K562 (cell line): ENCODE measurements around the gene GCH1. TPM values are rescaled to one million over a fixed set of nuclear protein-coding genes. Genes with fewer than 3 reads are reported as not detected.
A peak's percentile ranks its signal among the peaks of the same experiment; 100 is the strongest.

Experiments used
- BHLHE40 ChIP-seq: IDR thresholded peaks from 2 replicates; pipeline ENCODE4 v1.6.1; 2011; ENCODE audit warnings: low read length, improper control_type of control experiment
- FUS ChIP-seq: fragments of 200-400 bp; formaldehyde crosslinking; optimal IDR thresholded peaks from 2 replicates; pipeline ENCODE3; 2017; ENCODE audit warnings: low read depth, low read length
- MAZ ChIP-seq, 2 experiments: fragments of 450-650 bp in 1 of 2; sonication (generic) in 1 of 2; formaldehyde crosslinking; IDR thresholded peaks in 1 of 2; conservative IDR thresholded peaks in 1 of 2; 2 replicates each; pipeline versions ENCODE4 v1.4.0 to v1.5.0; 2020; ENCODE audit warnings: mild to moderate bottlenecking in 1 of 2, missing genetic modification reagents in 1 of 2
- PCBP1 ChIP-seq: fragments of 200-400 bp; formaldehyde crosslinking; IDR thresholded peaks from 2 replicates; pipeline ENCODE4 v1.6.1; 2018; ENCODE audit warnings: mild to moderate bottlenecking, low read depth, low read length; ENCODE audit not compliant: poor library complexity, severe bottlenecking
- RAD21 ChIP-seq, 2 experiments: fragments of 250-450 bp in 1 of 2; fragments of 450-650 bp in 1 of 2; sonication (Bioruptor Pico) in 1 of 2; formaldehyde crosslinking in 1 of 2; IDR thresholded peaks in 1 of 2; conservative IDR thresholded peaks in 1 of 2; 2 replicates each; pipeline versions ENCODE4 v1.4.0 to v1.8.0; 2020 to 2022; ENCODE audit warnings: mild to moderate bottlenecking in 2 of 2, moderate library complexity in 1 of 2
- RB1 ChIP-seq: fragments of 450-650 bp; IDR thresholded peaks from 2 replicates; pipeline ENCODE4 v1.6.1; 2017; ENCODE audit warnings: low read depth, mild to moderate bottlenecking
- SRSF7 ChIP-seq: fragments of 200-400 bp; formaldehyde crosslinking; optimal IDR thresholded peaks from 2 replicates; pipeline ENCODE3; 2017; ENCODE audit warnings: mild to moderate bottlenecking, low read depth, low read length
- STAG1 ChIP-seq: sonication (generic); formaldehyde crosslinking; IDR thresholded peaks from 2 replicates; pipeline ENCODE4 v1.5.0; 2020; ENCODE audit warnings: missing genetic modification reagents, borderline replicate concordance
- WHSC1 ChIP-seq: IDR thresholded peaks from one replicate; pipeline ENCODE4 v1.6.1; 2012; ENCODE audit warnings: low read length, control low read depth, inconsistent platforms
- ZNF551 ChIP-seq: fragments of 250-450 bp; sonication (Bioruptor Pico); IDR thresholded peaks from 2 replicates; pipeline ENCODE4 v1.5.0; 2021; ENCODE audit warnings: mild to moderate bottlenecking, moderate library complexity
- polyA plus RNA-seq, 8 experiments: library from polyadenylated mRNA; depleted of rRNA in 4 of 8; stranded (reverse) in 5 of 8; unstranded in 3 of 8; fragments of >200 nt; fragmentation: Nextera tagmentation in 2 of 8; fragmentation: Illumina TruSeq in 1 of 8; extraction: Ambion mirVana in 2 of 8; extraction: Trizol in 1 of 8; gene quantifications; 2 replicates each; pipeline versions ENCODE4 v1.2.1 to v1.2.3, GENCODE V29; 2011 to 2014; ENCODE audit warnings: inconsistent platforms in 1 of 8, missing spikeins in 1 of 8
- total RNA-seq, 7 experiments: library from RNA; depleted of rRNA in 6 of 7; stranded (reverse); fragments of >200 nt in 6 of 7; fragmentation: Illumina TruSeq in 2 of 7; extraction: Trizol in 2 of 7; gene quantifications; 2 replicates each; pipeline versions ENCODE4 v1.2.1 to v1.2.3, GENCODE V29; 2011 to 2021; ENCODE audit warnings: low replicate concordance in 1 of 7
- TF ChIP-seq, protein P1 (sequence below), 3 experiments: IDR thresholded peaks in 2 of 3; conservative IDR thresholded peaks in 1 of 3; 2 replicates each; pipeline ENCODE4 v1.5.1; 2011 to 2012; ENCODE audit warnings: low read length in 3 of 3, mild to moderate bottlenecking in 3 of 3, control low read depth in 2 of 3, improper control_type of control experiment in 1 of 3, inconsistent platforms in 1 of 3, low read depth in 1 of 3, mixed read lengths in 1 of 3, moderate library complexity in 1 of 3; ENCODE audit not compliant: insufficient read depth in 2 of 3
- TF ChIP-seq, protein P2 (sequence below): sonication (generic); formaldehyde crosslinking; IDR thresholded peaks from 2 replicates; pipeline ENCODE4 v1.8.1; 2023; ENCODE audit warnings: mild to moderate bottlenecking, missing genetic modification reagents
- TF ChIP-seq, protein P3 (sequence below), 2 experiments: fragments of 450-650 bp; formaldehyde crosslinking in 1 of 2; IDR thresholded peaks; 2 replicates each; pipeline versions ENCODE4 v1.4.0 to v1.6.1; 2014 to 2020; ENCODE audit warnings: mild to moderate bottlenecking in 2 of 2, borderline replicate concordance in 1 of 2, low read depth in 1 of 2

GCH1 gene
- total and polyA plus RNA-seq, 9 of the 15 experiments (the other 6 are each of a cell fraction or from before 2014, with no cell fraction given): 3.9 to 13.1 (median 6.5) TPM

DNA sequence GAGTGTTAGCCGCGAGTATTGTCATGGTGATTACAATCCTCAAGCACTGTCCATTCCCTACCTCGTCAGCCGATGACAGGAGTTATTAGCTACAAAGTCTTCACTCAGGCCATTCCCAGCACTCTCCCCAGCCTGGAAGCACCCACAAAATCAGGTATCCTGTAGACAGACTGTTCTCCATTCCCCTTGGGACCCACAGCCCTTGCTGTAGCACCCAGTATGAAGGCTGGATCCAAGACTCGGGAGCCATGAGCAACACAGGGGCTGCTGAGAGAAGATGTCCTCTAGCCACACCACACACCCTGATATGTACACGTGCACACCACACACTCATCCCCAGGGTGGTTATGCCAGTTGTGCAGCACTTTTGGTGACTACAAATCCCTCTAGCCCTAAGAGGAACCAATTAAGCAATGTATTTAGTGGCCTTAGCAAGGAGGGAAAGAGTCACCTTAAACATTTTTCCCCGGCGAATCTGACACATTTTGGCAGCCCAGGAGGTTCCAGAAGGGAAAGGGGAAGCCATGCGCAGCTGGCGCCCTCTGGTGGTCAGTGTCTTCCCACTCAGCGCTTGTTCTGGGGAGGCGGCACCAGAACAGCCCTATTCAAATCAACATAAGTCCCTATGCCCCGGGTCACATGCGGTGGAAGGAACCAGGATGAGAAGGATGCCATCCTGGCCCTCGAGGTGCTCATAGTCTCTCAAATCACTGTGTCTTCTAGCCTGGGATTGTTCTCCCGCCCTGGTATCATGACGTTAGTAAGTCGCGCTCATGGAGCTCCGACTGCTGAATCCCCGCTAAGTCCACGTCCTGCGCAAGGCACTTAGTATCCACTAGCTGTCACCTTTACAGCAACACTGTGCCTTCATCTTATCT, 96.9 kb downstream of the GCH1 start (continued):
- TF ChIP-seq, protein P1, sequence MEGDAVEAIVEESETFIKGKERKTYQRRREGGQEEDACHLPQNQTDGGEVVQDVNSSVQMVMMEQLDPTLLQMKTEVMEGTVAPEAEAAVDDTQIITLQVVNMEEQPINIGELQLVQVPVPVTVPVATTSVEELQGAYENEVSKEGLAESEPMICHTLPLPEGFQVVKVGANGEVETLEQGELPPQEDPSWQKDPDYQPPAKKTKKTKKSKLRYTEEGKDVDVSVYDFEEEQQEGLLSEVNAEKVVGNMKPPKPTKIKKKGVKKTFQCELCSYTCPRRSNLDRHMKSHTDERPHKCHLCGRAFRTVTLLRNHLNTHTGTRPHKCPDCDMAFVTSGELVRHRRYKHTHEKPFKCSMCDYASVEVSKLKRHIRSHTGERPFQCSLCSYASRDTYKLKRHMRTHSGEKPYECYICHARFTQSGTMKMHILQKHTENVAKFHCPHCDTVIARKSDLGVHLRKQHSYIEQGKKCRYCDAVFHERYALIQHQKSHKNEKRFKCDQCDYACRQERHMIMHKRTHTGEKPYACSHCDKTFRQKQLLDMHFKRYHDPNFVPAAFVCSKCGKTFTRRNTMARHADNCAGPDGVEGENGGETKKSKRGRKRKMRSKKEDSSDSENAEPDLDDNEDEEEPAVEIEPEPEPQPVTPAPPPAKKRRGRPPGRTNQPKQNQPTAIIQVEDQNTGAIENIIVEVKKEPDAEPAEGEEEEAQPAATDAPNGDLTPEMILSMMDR (IDR thresholded peaks at IDR 0.05 in 2 of 3, conservative IDR thresholded peaks at IDR 0.05 in 1 of 3; ENCODE audit: insufficient read depth in 2 of 3, low read depth in 1 of 3, low read length in 3 of 3): peak; percentile 83 to 89 (median 85)
- TF ChIP-seq SRSF7 (no peak), ZNF551 (CRISPR knock-in tag) (no peak), STAG1 (CRISPR knock-in tag) (peak; percentile 72; the same call in 1 of the 2 replicates), RAD21 (CRISPR knock-in tag; conservative IDR thresholded peaks at IDR 0.05 in 1 of 2, IDR thresholded peaks at IDR 0.05 in 1 of 2) (peak; percentile 47 to 86), RB1 (0 out of 2 replicates have a peak, but pooled peaks have one; percentile 40), PCBP1 (no peak), FUS (no peak), WHSC1 (no peak), MAZ (CRISPR knock-in tag; conservative IDR thresholded peaks at IDR 0.05 in 1 of 2, IDR thresholded peaks at IDR 0.05 in 1 of 2) (peak in 1 of 2 experiments; percentile 26; a peak in 1 of 4 replicates), BHLHE40 (peak; percentile 42; the same call in 1 of the 2 replicates)
- TF ChIP-seq, protein P2, sequence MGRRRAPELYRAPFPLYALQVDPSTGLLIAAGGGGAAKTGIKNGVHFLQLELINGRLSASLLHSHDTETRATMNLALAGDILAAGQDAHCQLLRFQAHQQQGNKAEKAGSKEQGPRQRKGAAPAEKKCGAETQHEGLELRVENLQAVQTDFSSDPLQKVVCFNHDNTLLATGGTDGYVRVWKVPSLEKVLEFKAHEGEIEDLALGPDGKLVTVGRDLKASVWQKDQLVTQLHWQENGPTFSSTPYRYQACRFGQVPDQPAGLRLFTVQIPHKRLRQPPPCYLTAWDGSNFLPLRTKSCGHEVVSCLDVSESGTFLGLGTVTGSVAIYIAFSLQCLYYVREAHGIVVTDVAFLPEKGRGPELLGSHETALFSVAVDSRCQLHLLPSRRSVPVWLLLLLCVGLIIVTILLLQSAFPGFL (CRISPR knock-in tag): no peak
- TF ChIP-seq, protein P3, sequence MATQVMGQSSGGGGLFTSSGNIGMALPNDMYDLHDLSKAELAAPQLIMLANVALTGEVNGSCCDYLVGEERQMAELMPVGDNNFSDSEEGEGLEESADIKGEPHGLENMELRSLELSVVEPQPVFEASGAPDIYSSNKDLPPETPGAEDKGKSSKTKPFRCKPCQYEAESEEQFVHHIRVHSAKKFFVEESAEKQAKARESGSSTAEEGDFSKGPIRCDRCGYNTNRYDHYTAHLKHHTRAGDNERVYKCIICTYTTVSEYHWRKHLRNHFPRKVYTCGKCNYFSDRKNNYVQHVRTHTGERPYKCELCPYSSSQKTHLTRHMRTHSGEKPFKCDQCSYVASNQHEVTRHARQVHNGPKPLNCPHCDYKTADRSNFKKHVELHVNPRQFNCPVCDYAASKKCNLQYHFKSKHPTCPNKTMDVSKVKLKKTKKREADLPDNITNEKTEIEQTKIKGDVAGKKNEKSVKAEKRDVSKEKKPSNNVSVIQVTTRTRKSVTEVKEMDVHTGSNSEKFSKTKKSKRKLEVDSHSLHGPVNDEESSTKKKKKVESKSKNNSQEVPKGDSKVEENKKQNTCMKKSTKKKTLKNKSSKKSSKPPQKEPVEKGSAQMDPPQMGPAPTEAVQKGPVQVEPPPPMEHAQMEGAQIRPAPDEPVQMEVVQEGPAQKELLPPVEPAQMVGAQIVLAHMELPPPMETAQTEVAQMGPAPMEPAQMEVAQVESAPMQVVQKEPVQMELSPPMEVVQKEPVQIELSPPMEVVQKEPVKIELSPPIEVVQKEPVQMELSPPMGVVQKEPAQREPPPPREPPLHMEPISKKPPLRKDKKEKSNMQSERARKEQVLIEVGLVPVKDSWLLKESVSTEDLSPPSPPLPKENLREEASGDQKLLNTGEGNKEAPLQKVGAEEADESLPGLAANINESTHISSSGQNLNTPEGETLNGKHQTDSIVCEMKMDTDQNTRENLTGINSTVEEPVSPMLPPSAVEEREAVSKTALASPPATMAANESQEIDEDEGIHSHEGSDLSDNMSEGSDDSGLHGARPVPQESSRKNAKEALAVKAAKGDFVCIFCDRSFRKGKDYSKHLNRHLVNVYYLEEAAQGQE (IDR thresholded peaks at IDR 0.05; ENCODE audit: borderline replicate concordance): peak; percentile 69; the same call in 1 of the 2 replicates
- TF ChIP-seq, protein P3 (CRISPR knock-in tag; IDR thresholded peaks at IDR 0.05; ENCODE audit: low read depth): no peak
